HEK293 (cell line): ENCODE data around the gene FIP1L1.

Experiments used
- CTCF ChIA-PET: fragments of 350-600 bp; formaldehyde crosslinking; extraction: SDS; loops from one replicate; lab custom pipeline; 2021; ENCODE audit warnings: antibody characterized with exemption; lab: Yijun Ruan, JAX
- POLR2A ChIA-PET: fragments of 300-600 bp; formaldehyde crosslinking; extraction: SDS; loops from one replicate; lab custom pipeline; 2020; ENCODE audit warnings: antibody characterized with exemption, inconsistent platforms; lab: Yijun Ruan, JAX
- H3K27ac ChIP-seq: fragments of 200-500 bp; sonication (Bioruptor generic); 2 replicates; pipeline ENCODE4 v1.5.1; 2014; ENCODE audit warnings: low read depth, low read length, control low read depth, inconsistent platforms; ENCODE audit errors: extremely low read depth
- H3K36me3 ChIP-seq, 2 experiments: fragments of 200-500 bp in 1 of 2; sonication (Bioruptor generic) in 1 of 2; 1 replicate in 1 of 2; 2 replicates in 1 of 2; pipeline ENCODE4 v1.5.1; 2014 to 2017; ENCODE audit warnings: inconsistent platforms in 2 of 2, low read length in 2 of 2; ENCODE audit not compliant: control insufficient read depth in 2 of 2, insufficient read depth in 1 of 2
- H3K4me1 ChIP-seq: fragments of 200-500 bp; sonication (Bioruptor generic); 2 replicates; pipeline ENCODE4 v1.5.1; 2014; ENCODE audit warnings: mild to moderate bottlenecking, low read length, inconsistent platforms; ENCODE audit not compliant: control insufficient read depth, insufficient read depth
- H3K4me3 ChIP-seq: 2 replicates; pipeline ENCODE4 v1.5.1; 2011; ENCODE audit warnings: low read depth, mild to moderate bottlenecking, control low read depth, low read length, moderate library complexity
- H3K9me3 ChIP-seq: fragments of 200-500 bp; sonication (Bioruptor generic); 2 replicates; pipeline ENCODE4 v1.5.1; 2014; ENCODE audit warnings: low read depth, low read length, inconsistent platforms; ENCODE audit not compliant: control insufficient read depth, insufficient read depth
- BCL11A ChIP-seq: fragments of 450-650 bp; formaldehyde crosslinking; IDR thresholded peaks from 2 replicates; pipeline ENCODE4 v1.5.1; 2016; ENCODE audit warnings: low read depth, missing biosample characterization, missing genetic modification characterization
- HOXA7 ChIP-seq: sonication (generic); formaldehyde crosslinking; IDR thresholded peaks from 2 replicates; pipeline ENCODE4 v1.8.1; 2022; ENCODE audit warnings: missing genetic modification reagents, borderline replicate concordance
- HOXC10 ChIP-seq: sonication (generic); formaldehyde crosslinking; IDR thresholded peaks from 2 replicates; pipeline ENCODE4 v1.8.1; 2023; ENCODE audit warnings: mild to moderate bottlenecking, missing genetic modification reagents
- KLF9 ChIP-seq: fragments of 450-650 bp; formaldehyde crosslinking; IDR thresholded peaks from 2 replicates; pipeline ENCODE4 v1.5.1; 2016; ENCODE audit warnings: missing biosample characterization, missing genetic modification characterization, low read depth
- RBAK ChIP-seq: fragments of 450-650 bp; formaldehyde crosslinking; IDR thresholded peaks from 2 replicates; pipeline ENCODE4 v1.5.1; 2016; ENCODE audit warnings: missing biosample characterization, missing genetic modification characterization
- SP2 ChIP-seq: fragments of 450-650 bp; formaldehyde crosslinking; IDR thresholded peaks from 2 replicates; pipeline ENCODE4 v1.5.1; 2016; ENCODE audit warnings: missing biosample characterization, missing genetic modification characterization
- SP7 ChIP-seq: fragments of 450-650 bp; formaldehyde crosslinking; IDR thresholded peaks from 2 replicates; pipeline ENCODE4 v1.5.1; 2016; ENCODE audit warnings: missing biosample characterization, missing genetic modification characterization
- TRIM28 ChIP-seq: IDR thresholded peaks from 2 replicates; pipeline ENCODE4 v1.6.1; 2011; ENCODE audit warnings: low read length, control low read depth, borderline replicate concordance
- ZBTB1 ChIP-seq: fragments of 450-650 bp; formaldehyde crosslinking; IDR thresholded peaks from 2 replicates; pipeline ENCODE4 v1.5.1; 2016; ENCODE audit warnings: missing biosample characterization, missing genetic modification characterization
- ZBTB7A ChIP-seq: fragments of 450-650 bp; formaldehyde crosslinking; IDR thresholded peaks from 2 replicates; pipeline ENCODE4 v1.5.1; 2016; ENCODE audit warnings: low read depth, missing biosample characterization, missing genetic modification characterization
- ZFHX2 ChIP-seq: fragments of 450-650 bp; formaldehyde crosslinking; conservative IDR thresholded peaks from 2 replicates; pipeline ENCODE4 v1.5.1; 2016; ENCODE audit warnings: missing biosample characterization, missing genetic modification characterization
- ZIC2 ChIP-seq: fragments of 450-650 bp; formaldehyde crosslinking; IDR thresholded peaks from 2 replicates; pipeline ENCODE4 v1.5.1; 2016; ENCODE audit warnings: missing biosample characterization, missing genetic modification characterization
- ZNF121 ChIP-seq: fragments of 450-650 bp; formaldehyde crosslinking; IDR thresholded peaks from 2 replicates; pipeline ENCODE4 v1.5.1; 2016; ENCODE audit warnings: missing biosample characterization, missing genetic modification characterization
- ZNF133 ChIP-seq: fragments of 450-650 bp; formaldehyde crosslinking; IDR thresholded peaks from 2 replicates; pipeline ENCODE4 v1.5.1; 2016; ENCODE audit warnings: missing biosample characterization, missing genetic modification characterization
- ZNF155 ChIP-seq: fragments of 450-650 bp; formaldehyde crosslinking; IDR thresholded peaks from 2 replicates; pipeline ENCODE4 v1.5.1; 2016; ENCODE audit warnings: missing biosample characterization, missing genetic modification characterization
- ZNF211 ChIP-seq: fragments of 450-650 bp; formaldehyde crosslinking; IDR thresholded peaks from 2 replicates; pipeline ENCODE4 v1.5.1; 2016; ENCODE audit warnings: low read depth, missing biosample characterization, missing genetic modification characterization
- ZNF266 ChIP-seq: fragments of 450-650 bp; formaldehyde crosslinking; IDR thresholded peaks from 2 replicates; pipeline ENCODE4 v1.5.1; 2016; ENCODE audit warnings: missing biosample characterization, missing genetic modification characterization, low read depth
- ZNF341 ChIP-seq: fragments of 450-650 bp; formaldehyde crosslinking; IDR thresholded peaks from 2 replicates; pipeline ENCODE4; 2016; ENCODE audit warnings: low read depth, missing biosample characterization, missing genetic modification characterization
- ZNF37A ChIP-seq: fragments of 450-650 bp; IDR thresholded peaks from 2 replicates; pipeline ENCODE4 v1.5.1; 2018; ENCODE audit warnings: missing biosample characterization, missing genetic modification characterization
- ZNF529 ChIP-seq: fragments of 450-650 bp; formaldehyde crosslinking; IDR thresholded peaks from 2 replicates; pipeline ENCODE4 v1.5.1; 2017; ENCODE audit warnings: missing genetic modification characterization, missing biosample characterization; ENCODE audit not compliant: insufficient replicate concordance
- ZNF548 ChIP-seq: fragments of 450-650 bp; formaldehyde crosslinking; IDR thresholded peaks from 2 replicates; pipeline ENCODE4 v1.5.1; 2016; ENCODE audit warnings: missing biosample characterization, missing genetic modification characterization
- ZNF549 ChIP-seq: fragments of 450-650 bp; IDR thresholded peaks from 2 replicates; pipeline ENCODE4 v1.5.1; 2018; ENCODE audit warnings: missing biosample characterization, missing genetic modification characterization, mild to moderate bottlenecking, inconsistent platforms, moderate library complexity
- ZNF658 ChIP-seq: fragments of 450-650 bp; formaldehyde crosslinking; IDR thresholded peaks from 2 replicates; pipeline ENCODE4; 2016; ENCODE audit warnings: missing biosample characterization, missing genetic modification characterization
- ZNF707 ChIP-seq: fragments of 450-650 bp; formaldehyde crosslinking; IDR thresholded peaks from 2 replicates; pipeline ENCODE4 v1.5.1; 2016; ENCODE audit warnings: missing biosample characterization, missing genetic modification characterization
- TF ChIP-seq, protein P1 (sequence below): fragments of 450-650 bp; formaldehyde crosslinking; IDR thresholded peaks from 2 replicates; pipeline ENCODE4 v1.5.1; 2016; ENCODE audit warnings: missing biosample characterization, missing genetic modification characterization

The FIP1L1 gene

DNA sequence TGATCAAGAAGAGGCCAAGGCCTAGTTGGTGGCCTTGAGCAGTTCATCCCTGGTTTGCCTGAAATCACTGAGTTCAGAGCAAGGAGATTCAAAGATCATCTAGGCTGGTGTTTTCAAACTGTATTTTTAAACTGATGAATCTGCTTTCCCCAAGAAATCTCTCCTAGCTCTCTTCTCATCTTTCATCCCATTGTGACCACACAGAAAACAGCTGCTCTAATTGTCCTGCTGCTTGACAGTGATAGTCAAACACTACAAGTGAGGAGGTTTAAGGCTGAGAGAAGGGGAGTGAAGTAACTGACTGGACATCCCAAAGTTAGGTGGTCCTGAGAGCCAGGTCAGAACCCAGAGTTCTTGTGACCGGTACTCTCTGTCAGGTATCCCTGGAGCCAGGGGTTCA, 122.3 kb downstream of the FIP1L1 start:
- no peak for TF ChIP-seq ZNF549 (tag by site-specific recombination)
- TF ChIP-seq HOXA7 (CRISPR knock-in tag), result no peak
- TF ChIP-seq ZNF658 (tag by site-specific recombination), result no peak
- no peak for TF ChIP-seq ZFHX2 (tag by site-specific recombination)
- TF ChIP-seq ZNF548 (tag by site-specific recombination), result no peak
- TF ChIP-seq SP2 (tag by site-specific recombination), result no peak
- no peak for TF ChIP-seq ZNF266
- TF ChIP-seq ZNF155 (tag by site-specific recombination), result no peak
- TF ChIP-seq ZNF529 (tag by site-specific recombination), result no peak
- no peak for TF ChIP-seq HOXC10
- TF ChIP-seq ZNF133 (tag by site-specific recombination), result no peak
- TF ChIP-seq ZBTB7A (tag by site-specific recombination), result no peak
- no peak for TF ChIP-seq ZNF341 (tag by site-specific recombination)
- TF ChIP-seq, protein P1, sequence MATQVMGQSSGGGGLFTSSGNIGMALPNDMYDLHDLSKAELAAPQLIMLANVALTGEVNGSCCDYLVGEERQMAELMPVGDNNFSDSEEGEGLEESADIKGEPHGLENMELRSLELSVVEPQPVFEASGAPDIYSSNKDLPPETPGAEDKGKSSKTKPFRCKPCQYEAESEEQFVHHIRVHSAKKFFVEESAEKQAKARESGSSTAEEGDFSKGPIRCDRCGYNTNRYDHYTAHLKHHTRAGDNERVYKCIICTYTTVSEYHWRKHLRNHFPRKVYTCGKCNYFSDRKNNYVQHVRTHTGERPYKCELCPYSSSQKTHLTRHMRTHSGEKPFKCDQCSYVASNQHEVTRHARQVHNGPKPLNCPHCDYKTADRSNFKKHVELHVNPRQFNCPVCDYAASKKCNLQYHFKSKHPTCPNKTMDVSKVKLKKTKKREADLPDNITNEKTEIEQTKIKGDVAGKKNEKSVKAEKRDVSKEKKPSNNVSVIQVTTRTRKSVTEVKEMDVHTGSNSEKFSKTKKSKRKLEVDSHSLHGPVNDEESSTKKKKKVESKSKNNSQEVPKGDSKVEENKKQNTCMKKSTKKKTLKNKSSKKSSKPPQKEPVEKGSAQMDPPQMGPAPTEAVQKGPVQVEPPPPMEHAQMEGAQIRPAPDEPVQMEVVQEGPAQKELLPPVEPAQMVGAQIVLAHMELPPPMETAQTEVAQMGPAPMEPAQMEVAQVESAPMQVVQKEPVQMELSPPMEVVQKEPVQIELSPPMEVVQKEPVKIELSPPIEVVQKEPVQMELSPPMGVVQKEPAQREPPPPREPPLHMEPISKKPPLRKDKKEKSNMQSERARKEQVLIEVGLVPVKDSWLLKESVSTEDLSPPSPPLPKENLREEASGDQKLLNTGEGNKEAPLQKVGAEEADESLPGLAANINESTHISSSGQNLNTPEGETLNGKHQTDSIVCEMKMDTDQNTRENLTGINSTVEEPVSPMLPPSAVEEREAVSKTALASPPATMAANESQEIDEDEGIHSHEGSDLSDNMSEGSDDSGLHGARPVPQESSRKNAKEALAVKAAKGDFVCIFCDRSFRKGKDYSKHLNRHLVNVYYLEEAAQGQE (tag by site-specific recombination), result no peak
- no peak for TF ChIP-seq TRIM28
- no peak for TF ChIP-seq ZNF37A (tag by site-specific recombination)
- TF ChIP-seq ZNF211 (tag by site-specific recombination), result no peak
- TF ChIP-seq RBAK (tag by site-specific recombination), result no peak
- TF ChIP-seq ZNF707 (tag by site-specific recombination), result no peak
- Histone ChIP-seq H3K36me3 (no peaks in the 10 kb centered on the region), H3K27ac (no peak overlapping the region), H3K4me3 (no peak overlapping the region), H3K9me3 (no peaks in the 10 kb centered on the region), H3K4me1 (no peaks in the 10 kb centered on the region)
- ChIA-PET POLR2A (no interaction called here), CTCF (interaction anchor here (0.5 to 1.8 kb wide), 3 partner anchors 9 to 1017 kb away, joined by 3 to 4 read pairs (median 4); no protein-coding TSS in a partner anchor)

DNA sequence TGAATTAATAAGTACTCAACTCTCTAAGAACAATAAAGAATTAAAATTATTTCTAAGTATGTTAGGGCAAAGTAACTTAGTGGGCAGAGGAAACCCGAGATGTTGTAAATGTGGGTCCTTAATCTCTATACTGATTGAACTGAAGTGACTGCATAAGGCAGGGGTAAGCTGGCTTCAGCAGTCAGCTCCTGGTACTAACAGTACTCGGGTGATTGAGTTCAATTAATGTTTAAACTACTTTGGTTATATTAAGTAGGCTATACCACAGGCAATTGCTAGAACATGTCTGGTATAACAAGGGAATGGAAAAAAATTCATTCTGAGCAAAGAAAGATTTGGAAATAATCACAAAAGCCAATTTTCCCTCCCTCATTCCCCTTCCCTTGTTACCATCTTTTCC, 123.1 kb downstream of the FIP1L1 start:
- H3K4me3 ChIP-seq, result no peak overlapping the region
- POLR2A ChIA-PET, result no interaction called here
- no peaks in the 10 kb centered on the region for H3K4me1 ChIP-seq
- no peak overlapping the region for H3K27ac ChIP-seq
- no peaks in the 10 kb centered on the region for H3K36me3 ChIP-seq
- TF ChIP-seq ZBTB1 (tag by site-specific recombination) (no peak), ZIC2 (tag by site-specific recombination) (no peak), ZNF121 (tag by site-specific recombination) (no peak), BCL11A (tag by site-specific recombination) (no peak), KLF9 (tag by site-specific recombination) (no peak), SP7 (no peak)
- H3K9me3 ChIP-seq, result no peaks in the 10 kb centered on the region
- CTCF ChIA-PET, result interaction anchor here (1.8 kb wide), 1 partner anchor 11 kb away, joined by 4 read pairs; no protein-coding TSS in a partner anchor
